ENCODE measurements around the gene PSMD2.

DNA sequence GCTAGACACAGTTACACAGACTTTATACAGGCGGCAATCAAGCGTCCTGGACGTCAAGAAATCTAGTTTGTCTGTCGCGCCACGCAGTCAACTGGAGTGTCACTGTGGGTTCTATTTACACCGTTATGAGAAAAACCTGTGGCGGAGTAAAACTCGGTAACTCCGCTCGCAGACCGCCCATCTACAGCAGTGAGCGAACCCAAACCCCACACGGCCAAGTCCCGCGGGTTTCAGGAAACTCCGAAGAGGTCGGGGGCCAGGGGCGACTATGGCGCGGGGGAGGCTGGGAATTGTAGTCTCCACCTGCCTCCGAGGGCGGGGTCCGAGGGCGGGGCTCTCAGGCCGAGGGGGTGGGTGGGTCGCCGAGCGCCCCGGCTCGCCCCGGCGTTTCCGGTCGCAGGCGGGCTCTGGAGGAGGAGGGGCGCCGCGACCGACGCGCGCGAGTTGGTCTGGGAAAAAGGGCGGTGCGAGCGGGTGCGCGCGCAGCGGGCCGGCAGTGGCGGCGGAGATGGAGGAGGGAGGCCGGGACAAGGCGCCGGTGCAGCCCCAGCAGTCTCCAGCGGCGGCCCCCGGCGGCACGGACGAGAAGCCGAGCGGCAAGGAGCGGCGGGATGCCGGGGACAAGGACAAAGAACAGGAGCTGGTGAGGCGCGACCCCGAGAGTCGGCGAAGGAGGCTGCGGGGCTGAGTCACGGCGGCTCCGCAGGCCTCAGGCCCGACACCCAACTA, at the start of gene PSMD2:
- TF ChIP-seq BACH1 (IDR thresholded peaks at IDR 0.05; ENCODE audit: low read length): no peak
- TF ChIP-seq, protein P1, sequence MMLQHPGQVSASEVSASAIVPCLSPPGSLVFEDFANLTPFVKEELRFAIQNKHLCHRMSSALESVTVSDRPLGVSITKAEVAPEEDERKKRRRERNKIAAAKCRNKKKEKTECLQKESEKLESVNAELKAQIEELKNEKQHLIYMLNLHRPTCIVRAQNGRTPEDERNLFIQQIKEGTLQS (IDR thresholded peaks at IDR 0.05; ENCODE audit: insufficient read depth, low read depth, low read length): no peak

Measured in H1 (cell line).